ENCODE results near the gene HEXB. TPM values are rescaled to one million over a fixed set of nuclear protein-coding genes. Genes with fewer than 3 reads are reported as not detected.

HEXB gene
- total RNA-seq, 1 experiment from 2014 or later, result 84.6 TPM

DNA sequence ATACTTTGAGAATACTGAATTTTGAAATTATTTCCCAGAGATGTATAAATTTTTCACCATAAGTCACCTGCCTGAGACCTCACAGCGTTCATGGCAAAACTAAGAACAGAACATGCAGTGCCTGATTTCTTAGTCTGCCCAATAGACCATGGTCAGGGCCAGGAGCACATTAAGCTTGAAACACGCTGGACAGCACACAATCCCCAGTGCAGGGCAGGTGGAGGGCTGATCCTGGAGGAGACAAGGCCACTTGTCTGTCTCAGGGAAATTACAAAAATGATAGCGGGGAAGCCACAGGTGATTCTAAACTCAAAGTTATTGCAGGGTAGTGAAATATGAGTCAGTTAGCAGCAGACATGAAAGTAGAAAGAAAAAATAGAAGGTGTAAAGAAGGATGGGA lies 25.9 kb upstream of the HEXB start:
- ChIA-PET CTCF (no interaction called here), POLR2A (ENCODE audit: unreplicated experiment) (no interaction called here)
- no peaks in the 10 kb centered on the region for H3K36me3 ChIP-seq (ENCODE audit: low read depth)
- H3K9me3 ChIP-seq (ENCODE audit: insufficient read depth, low read depth), result no peaks in the 10 kb centered on the region
- no peaks in the 10 kb centered on the region for H3K79me2 ChIP-seq (ENCODE audit: low read depth)
- H3K27me3 ChIP-seq (ENCODE audit: insufficient read depth, low read depth), result no peaks in the 10 kb centered on the region
- no peak overlapping the region for H3K4me2 ChIP-seq
- H3K9me2 ChIP-seq (ENCODE audit: insufficient read depth), result no peaks in the 10 kb centered on the region
- BruUV-seq (replicated peaks), result no TSS peak
- H4K20me1 ChIP-seq (ENCODE audit: insufficient read depth), result no peaks in the 10 kb centered on the region
- TF ChIP-seq, protein P1, sequence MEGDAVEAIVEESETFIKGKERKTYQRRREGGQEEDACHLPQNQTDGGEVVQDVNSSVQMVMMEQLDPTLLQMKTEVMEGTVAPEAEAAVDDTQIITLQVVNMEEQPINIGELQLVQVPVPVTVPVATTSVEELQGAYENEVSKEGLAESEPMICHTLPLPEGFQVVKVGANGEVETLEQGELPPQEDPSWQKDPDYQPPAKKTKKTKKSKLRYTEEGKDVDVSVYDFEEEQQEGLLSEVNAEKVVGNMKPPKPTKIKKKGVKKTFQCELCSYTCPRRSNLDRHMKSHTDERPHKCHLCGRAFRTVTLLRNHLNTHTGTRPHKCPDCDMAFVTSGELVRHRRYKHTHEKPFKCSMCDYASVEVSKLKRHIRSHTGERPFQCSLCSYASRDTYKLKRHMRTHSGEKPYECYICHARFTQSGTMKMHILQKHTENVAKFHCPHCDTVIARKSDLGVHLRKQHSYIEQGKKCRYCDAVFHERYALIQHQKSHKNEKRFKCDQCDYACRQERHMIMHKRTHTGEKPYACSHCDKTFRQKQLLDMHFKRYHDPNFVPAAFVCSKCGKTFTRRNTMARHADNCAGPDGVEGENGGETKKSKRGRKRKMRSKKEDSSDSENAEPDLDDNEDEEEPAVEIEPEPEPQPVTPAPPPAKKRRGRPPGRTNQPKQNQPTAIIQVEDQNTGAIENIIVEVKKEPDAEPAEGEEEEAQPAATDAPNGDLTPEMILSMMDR (conservative IDR thresholded peaks at IDR 0.05), result no peak
- TF ChIP-seq EZH2 (IDR thresholded peaks at IDR 0.05; ENCODE audit: low read depth), result no peak
- intact Hi-C loops (cut with micrococcal nuclease; ENCODE audit: unreplicated experiment), result no loop called here
- no peak overlapping the region for H3K4me3 ChIP-seq
- H2AFZ ChIP-seq, result no peak overlapping the region
- no peak for DNase-seq
- H3K27ac ChIP-seq, result no peak overlapping the region
- no peaks in the 10 kb centered on the region for H3F3A ChIP-seq (ENCODE audit: insufficient read depth, low read depth)
- H3K4me1 ChIP-seq (replicated peaks; ENCODE audit: insufficient read depth), result no peaks in the 10 kb centered on the region

DNA sequence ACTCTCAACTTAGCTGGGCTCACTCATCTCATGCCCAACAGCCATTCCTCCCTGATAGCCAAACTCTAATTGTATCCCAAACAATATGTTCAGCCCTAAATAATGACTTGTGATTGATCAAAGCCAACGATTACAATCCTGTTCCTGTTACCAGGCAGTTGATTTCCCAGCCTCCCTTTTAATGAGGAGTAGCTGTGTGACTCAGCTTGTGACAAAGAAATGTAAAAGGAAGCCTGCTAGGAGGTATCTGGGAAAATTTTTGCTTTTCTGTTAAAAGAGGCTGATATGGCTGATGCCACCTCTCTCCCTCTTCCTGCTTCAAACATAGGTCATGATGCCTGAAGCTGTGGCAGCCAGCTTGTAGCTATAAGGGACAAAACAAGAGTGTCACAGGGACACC lies 24.9 kb upstream of the HEXB start:
- H4K20me1 ChIP-seq (ENCODE audit: insufficient read depth), result no peaks in the 10 kb centered on the region
- no peaks in the 10 kb centered on the region for H3K27me3 ChIP-seq (ENCODE audit: insufficient read depth, low read depth)
- no peak overlapping the region for H2AFZ ChIP-seq
- H3K79me2 ChIP-seq (ENCODE audit: low read depth), result no peaks in the 10 kb centered on the region
- BruUV-seq (replicated peaks), result no TSS peak
- DNase-seq, result no peak
- H3K4me1 ChIP-seq (replicated peaks; ENCODE audit: insufficient read depth), result no peaks in the 10 kb centered on the region
- ChIA-PET POLR2A (ENCODE audit: unreplicated experiment) (no interaction called here), CTCF (interaction anchor here (0.5 kb wide), 1 partner anchor 1137 kb away, joined by 3 read pairs; no protein-coding TSS in a partner anchor)
- no peaks in the 10 kb centered on the region for H3F3A ChIP-seq (ENCODE audit: insufficient read depth, low read depth)
- no peak overlapping the region for H3K27ac ChIP-seq
- no peaks in the 10 kb centered on the region for H3K9me3 ChIP-seq (ENCODE audit: insufficient read depth, low read depth)
- no peaks in the 10 kb centered on the region for H3K36me3 ChIP-seq (ENCODE audit: low read depth)
- no peaks in the 10 kb centered on the region for H3K9me2 ChIP-seq (ENCODE audit: insufficient read depth)
- no peak for TF ChIP-seq EZH2 (IDR thresholded peaks at IDR 0.05; ENCODE audit: low read depth)
- TF ChIP-seq, protein P1 (conservative IDR thresholded peaks at IDR 0.05), result no peak
- no peak overlapping the region for H3K4me2 ChIP-seq
- no peak overlapping the region for H3K4me3 ChIP-seq
- intact Hi-C loops (cut with micrococcal nuclease; ENCODE audit: unreplicated experiment), result no loop called here

DNA sequence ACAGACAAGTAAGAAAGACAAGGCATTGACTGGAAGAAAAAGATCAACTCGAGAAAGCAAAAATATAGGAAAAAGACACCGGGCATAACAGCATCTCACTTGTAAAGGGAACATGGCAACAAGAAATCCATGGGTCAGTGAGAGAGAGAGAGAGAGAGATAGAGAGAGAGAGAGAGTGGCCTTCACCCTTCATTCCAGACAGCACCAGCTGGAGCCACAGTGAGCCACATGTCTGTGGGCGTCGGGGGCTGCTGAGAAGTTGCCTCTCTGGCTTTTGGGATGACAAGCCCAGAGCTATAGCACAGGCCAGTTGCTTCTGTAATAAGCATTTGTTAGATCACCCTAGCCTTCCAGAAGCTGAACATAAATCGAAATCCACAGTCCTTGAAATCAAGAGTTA lies 24.2 kb upstream of the HEXB start:
- intact Hi-C loops (cut with micrococcal nuclease; ENCODE audit: unreplicated experiment), result no loop called here
- H4K20me1 ChIP-seq (ENCODE audit: insufficient read depth), result no peaks in the 10 kb centered on the region

More for the DNA sequence above, 24.2 kb upstream of the HEXB start:
- Histone ChIP-seq H3F3A (ENCODE audit: insufficient read depth, low read depth) (no peaks in the 10 kb centered on the region), H3K9me3 (ENCODE audit: insufficient read depth, low read depth) (no peaks in the 10 kb centered on the region), H3K27me3 (ENCODE audit: insufficient read depth, low read depth) (no peaks in the 10 kb centered on the region), H3K4me1 (replicated peaks; ENCODE audit: insufficient read depth) (no peaks in the 10 kb centered on the region), H3K4me2 (no peak overlapping the region), H3K79me2 (ENCODE audit: low read depth) (no peaks in the 10 kb centered on the region), H3K4me3 (no peak overlapping the region), H2AFZ (no peak overlapping the region), H3K9me2 (ENCODE audit: insufficient read depth) (no peaks in the 10 kb centered on the region), H3K27ac (no peak overlapping the region), H3K36me3 (ENCODE audit: low read depth) (no peaks in the 10 kb centered on the region)
- DNase-seq, result no peak
- no TSS peak for BruUV-seq (replicated peaks)
- TF ChIP-seq, protein P1 (conservative IDR thresholded peaks at IDR 0.05), result no peak
- TF ChIP-seq EZH2 (IDR thresholded peaks at IDR 0.05; ENCODE audit: low read depth), result no peak
- ChIA-PET CTCF (interaction anchor here (0.6 kb wide), 1 partner anchor 24 kb away, joined by 4 read pairs; no protein-coding TSS in a partner anchor), POLR2A (ENCODE audit: unreplicated experiment) (no interaction called here)
